Thoracic aorta (tissue), 2 donors: Measurements from ENCODE around the gene MS4A4A. TPM values are rescaled to one million over a fixed set of nuclear protein-coding genes. Genes with fewer than 3 reads are reported as not detected.
A peak's percentile ranks its signal among the peaks of the same experiment; 100 is the strongest.

Experiments
- ATAC-seq: fragments of 150-250 bp; one replicate; pipeline ENCODE4 v1.8.0; 2017; ENCODE audit warnings: low read depth; ENCODE audit not compliant: insufficient number of reproducible peaks, low FRiP score
- DNase-seq: peaks from one replicate; pipeline ENCODE4 v3.0.0-alpha.2; 2020; ENCODE audit warnings: low spot score
- H3K27ac ChIP-seq, 2 donors: fragments of 200-600 bp; sonication (generic); 1 replicate in 1 of 2; 2 replicates in 1 of 2; pipeline ENCODE4 v1.5.1; 2016; ENCODE audit warnings: mild to moderate bottlenecking in 2 of 2, moderate library complexity in 2 of 2
- H3K27me3 ChIP-seq: fragments of 200-600 bp; sonication (generic); replicated peaks from 2 replicates; pipeline ENCODE4 v1.6.0; 2016; ENCODE audit warnings: mild to moderate bottlenecking; ENCODE audit not compliant: insufficient read depth
- H3K36me3 ChIP-seq: fragments of 200-600 bp; sonication (generic); one replicate; pipeline ENCODE4 v1.5.1; 2016
- H3K4me1 ChIP-seq, 2 donors: fragments of 200-600 bp; sonication (generic); 1 replicate in 1 of 2; 2 replicates in 1 of 2; pipeline versions ENCODE4 v1.5.1 to v1.6.0; 2016; ENCODE audit warnings: low read depth in 2 of 2, mild to moderate bottlenecking in 1 of 2; ENCODE audit not compliant: control insufficient read depth in 1 of 2
- H3K4me3 ChIP-seq: fragments of 200-600 bp; sonication (generic); 2 replicates; pipeline ENCODE4 v1.5.1; 2016; ENCODE audit warnings: mild to moderate bottlenecking
- H3K9me3 ChIP-seq: fragments of 200-600 bp; sonication (generic); 2 replicates; pipeline ENCODE4 v1.5.1; 2016
- CTCF ChIP-seq: fragments of 200-600 bp; sonication (generic); IDR thresholded peaks from one replicate; pipeline ENCODE4 v1.5.1; 2019; ENCODE audit warnings: antibody characterized with exemption
- total RNA-seq, 2 donors: library from RNA; depleted of rRNA; stranded (reverse); fragments of >200 nt; gene quantifications; one replicate each; pipeline versions ENCODE4 v1.1.0 to v1.2.3, GENCODE V29; 2016

Gene MS4A4A
- total RNA-seq, 2 donors from 2014 or later: 44.9 to 63.7 TPM

GRCh38 chr11:60328460-60328859, 48.0 kb downstream of the MS4A4A start:
- H3K27ac ChIP-seq: no peak overlapping the region
- no peaks in the 10 kb centered on the region for H3K36me3 ChIP-seq
- H3K4me3 ChIP-seq: no peak overlapping the region
- no peaks in the 10 kb centered on the region for H3K27me3 ChIP-seq
- H3K4me1 ChIP-seq: no peaks in the 10 kb centered on the region
- DNase-seq (no peak), ATAC-seq (no peak)
- TF ChIP-seq CTCF: no peak
- no peaks in the 10 kb centered on the region for H3K9me3 ChIP-seq

GRCh38 chr11:60332846-60333245, 52.4 kb downstream of the MS4A4A start:
- Histone ChIP-seq H3K36me3 (no peaks in the 10 kb centered on the region), H3K27me3 (no peaks in the 10 kb centered on the region), H3K4me3 (no peak overlapping the region), H3K4me1 (no peaks in the 10 kb centered on the region), H3K9me3 (no peaks in the 10 kb centered on the region), H3K27ac (no peak overlapping the region)
- ATAC-seq: no peak
- no peak for TF ChIP-seq CTCF
- no peak for DNase-seq

- peak; percentile 43 for TF ChIP-seq CTCF
- DNase-seq: no peak
- no peaks in the 10 kb centered on the region for H3K9me3 ChIP-seq
Observed at GRCh38 chr11:60334005-60334620, 53.6 kb downstream of the MS4A4A start.

GRCh38 chr11:60336767-60337391, 56.4 kb downstream of the MS4A4A start:
- H3K4me1 ChIP-seq: no peaks in the 10 kb centered on the region
- ATAC-seq (no peak), DNase-seq (no peak)
- no peaks in the 10 kb centered on the region for H3K27me3 ChIP-seq
- H3K4me3 ChIP-seq: no peak overlapping the region
- no peaks in the 10 kb centered on the region for H3K36me3 ChIP-seq
- no peak for TF ChIP-seq CTCF
- H3K9me3 ChIP-seq: no peaks in the 10 kb centered on the region
- H3K27ac ChIP-seq: no peak overlapping the region

More at GRCh38 chr11:60334005-60334620, 53.6 kb downstream of the MS4A4A start:
- no peak overlapping the region for H3K4me3 ChIP-seq
- no peaks in the 10 kb centered on the region for H3K27me3 ChIP-seq
- H3K27ac ChIP-seq: no peak overlapping the region
- H3K4me1 ChIP-seq: no peaks in the 10 kb centered on the region
- H3K36me3 ChIP-seq: no peaks in the 10 kb centered on the region
- no peak for ATAC-seq

GRCh38 chr11:60338053-60338452, 57.6 kb downstream of the MS4A4A start:
- no peak for DNase-seq
- no peaks in the 10 kb centered on the region for H3K27me3 ChIP-seq
- no peaks in the 10 kb centered on the region for H3K36me3 ChIP-seq
- no peak overlapping the region for H3K4me3 ChIP-seq
- H3K4me1 ChIP-seq: no peaks in the 10 kb centered on the region
- H3K27ac ChIP-seq: no peak overlapping the region
- H3K9me3 ChIP-seq: no peaks in the 10 kb centered on the region
- TF ChIP-seq CTCF: no peak
- no peak for ATAC-seq
